Mucosa of gallbladder (tissue), 1 donor: Measurements from ENCODE around the gene NDUFV2. TPM values are rescaled to one million over a fixed set of nuclear protein-coding genes. Genes with fewer than 3 reads are reported as not detected.
"Not testable (repeated sequence)": the region's sequence is repeated elsewhere in the genome, so short reads cannot be mapped to it uniquely, and the experiment has no call there.

Source experiments
- DNase-seq: peaks from one replicate; pipeline ENCODE4 v3.0.0-alpha.2; 2020; ENCODE audit warnings: low spot score
- total RNA-seq: library from RNA; stranded (reverse); gene quantifications from one replicate; pipeline ENCODE4 v1.2.1, GENCODE V29; 2021
- donor health status: DM: no; HTN: no; CAD: no.

Gene NDUFV2
- total RNA-seq, 1 donor from 2014 or later, result 106 TPM

GRCh38 chr18:9153256-9153655, 50.8 kb downstream of the NDUFV2 start:
- DNase-seq, result no peak

GRCh38 chr18:9156604-9157249, 54.2 kb downstream of the NDUFV2 start:
- DNase-seq, result no peak

- no peak for DNase-seq
These were observed 55.3 kb downstream of the NDUFV2 start for GRCh38 chr18:9157806-9158205.

- no peak for DNase-seq
These were observed 57.5 kb downstream of the NDUFV2 start for GRCh38 chr18:9160014-9160413.

GRCh38 chr18:9162663-9163062, 60.2 kb downstream of the NDUFV2 start:
- DNase-seq, result not testable (repeated sequence)

- not testable (repeated sequence) for DNase-seq
These were observed 61.6 kb downstream of the NDUFV2 start for GRCh38 chr18:9164149-9164548.

GRCh38 chr18:9165883-9166282, 63.4 kb downstream of the NDUFV2 start:
- DNase-seq, result not testable (repeated sequence)

- not testable (repeated sequence) for DNase-seq
These were observed 67.0 kb downstream of the NDUFV2 start for GRCh38 chr18:9169515-9169914.

GRCh38 chr18:9171919-9172318, 69.4 kb downstream of the NDUFV2 start:
- DNase-seq, result not testable (repeated sequence)

GRCh38 chr18:9172506-9173127, 70.1 kb downstream of the NDUFV2 start:
- DNase-seq, result no peak

- DNase-seq, result no peak
These were observed 71.3 kb downstream of the NDUFV2 start for GRCh38 chr18:9173770-9174233.

GRCh38 chr18:9174302-9174701, 71.8 kb downstream of the NDUFV2 start:
- DNase-seq, result no peak

GRCh38 chr18:9175115-9175514, 72.6 kb downstream of the NDUFV2 start:
- DNase-seq, result no peak

- no peak for DNase-seq
These were observed 74.5 kb downstream of the NDUFV2 start for GRCh38 chr18:9177031-9177430.

- no peak for DNase-seq
These were observed 75.0 kb downstream of the NDUFV2 start for GRCh38 chr18:9177466-9177865.

- no peak for DNase-seq
These were observed 76.1 kb downstream of the NDUFV2 start for GRCh38 chr18:9178557-9178956.

GRCh38 chr18:9181275-9181674, 78.8 kb downstream of the NDUFV2 start:
- DNase-seq, result no peak

GRCh38 chr18:9182852-9183399, 80.4 kb downstream of the NDUFV2 start:
- DNase-seq, result no peak

Other genes with a start within 250 kb of the NDUFV2 start
- 62.8 TPM for gene ANKRD12, start 34.1 kb downstream of the NDUFV2 start, total RNA-seq
- gene TWSG1, start 232.1 kb downstream of the NDUFV2 start, total RNA-seq, result 46.8 TPM